ENCODE data around the gene LRRC4C. TPM values are rescaled to one million over a fixed set of nuclear protein-coding genes. Genes with fewer than 3 reads are reported as not detected.
"Not testable (repeated sequence)": the region's sequence is repeated elsewhere in the genome, so short reads cannot be mapped to it uniquely, and the experiment has no call there.

Gene LRRC4C
- total RNA-seq, 1 experiment from 2014 or later = not detected

DNA sequence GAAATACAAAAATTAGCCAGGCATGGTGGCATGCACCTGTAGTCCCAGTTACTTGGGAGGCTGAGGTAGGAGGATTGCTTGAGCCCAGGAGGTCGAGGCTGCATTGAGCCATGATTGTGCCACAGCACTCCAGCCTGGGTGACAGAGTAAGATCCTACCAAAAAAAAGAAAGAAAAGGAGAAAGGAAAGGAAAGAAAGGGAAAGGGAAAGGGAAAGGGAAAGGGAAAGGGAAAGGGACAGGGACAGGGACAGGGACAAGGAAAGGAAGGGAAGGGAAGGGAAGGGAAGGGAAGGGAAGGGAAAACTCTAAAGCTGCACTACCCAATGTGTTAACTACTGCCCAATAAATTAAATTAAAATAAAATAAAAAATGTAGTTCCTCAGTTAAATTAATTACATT is 601.7 kb downstream of the LRRC4C start:
- not testable (repeated sequence) for DNase-seq, H3K36me3 ChIP-seq, H3K27me3 ChIP-seq, H3K9me3 ChIP-seq, H3K4me3 ChIP-seq

GRCh38 chr11:40842750-40843339 is 616.6 kb downstream of the LRRC4C start:
- Histone ChIP-seq H3K9me3 (peaks cover 2% of the 10 kb centered on the region; the same call in 1 of the 2 replicates), H3K36me3 (no peaks in the 10 kb centered on the region), H3K27me3 (no peaks in the 10 kb centered on the region), H3K4me3 (no peak overlapping the region)
- no peak for DNase-seq

DNA sequence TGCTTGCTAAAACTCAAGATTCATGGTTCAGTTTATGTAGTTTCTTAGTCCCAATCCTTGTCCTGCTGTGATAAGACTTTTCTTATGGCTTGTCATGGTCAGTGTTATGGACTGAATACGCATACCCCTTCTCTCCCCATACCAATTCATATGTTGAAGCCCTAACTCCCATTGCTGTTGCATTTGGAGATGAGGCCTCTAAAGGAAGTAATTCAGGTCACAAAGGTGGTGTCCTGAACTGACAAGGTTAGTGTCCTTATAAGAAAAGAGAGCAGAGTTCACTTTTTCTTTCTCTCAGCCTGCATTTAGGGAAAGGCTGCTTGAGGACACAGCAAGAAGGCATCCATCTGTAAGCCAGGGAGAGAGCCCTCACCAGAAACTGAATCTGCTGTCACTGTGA is 618.2 kb downstream of the LRRC4C start:
- no peaks in the 10 kb centered on the region for H3K27me3 ChIP-seq
- H3K36me3 ChIP-seq = no peaks in the 10 kb centered on the region
- DNase-seq = no peak
- H3K4me3 ChIP-seq = no peak overlapping the region
- H3K9me3 ChIP-seq = peaks cover 2% of the 10 kb centered on the region; the same call in 1 of the 2 replicates

GRCh38 chr11:40838181-40838683 is 621.2 kb downstream of the LRRC4C start:
- H3K4me3 ChIP-seq = no peak overlapping the region
- no peaks in the 10 kb centered on the region for H3K36me3 ChIP-seq
- H3K27me3 ChIP-seq = no peaks in the 10 kb centered on the region
- peaks cover 2% of the 10 kb centered on the region; the same call in 1 of the 2 replicates for H3K9me3 ChIP-seq
- no peak for DNase-seq

DNA sequence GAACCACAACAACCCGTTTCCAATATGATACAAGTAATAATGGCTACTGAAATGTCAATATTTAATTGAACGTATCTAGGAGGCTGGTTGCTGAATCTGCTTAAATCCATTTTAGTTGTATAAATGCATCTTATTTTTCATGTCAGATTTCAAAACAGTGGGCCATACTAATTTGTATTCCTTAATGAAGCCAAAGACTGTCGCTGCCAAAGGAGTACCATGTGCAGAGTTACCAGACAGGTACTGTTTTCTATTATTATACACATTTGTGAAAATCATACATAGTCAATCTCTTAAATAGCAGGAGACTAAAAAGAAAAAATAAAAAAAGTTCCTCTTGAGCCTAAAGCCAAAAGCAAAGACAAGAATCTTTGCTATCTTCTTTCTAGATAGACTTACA is 632.3 kb downstream of the LRRC4C start:
- H3K36me3 ChIP-seq = no peaks in the 10 kb centered on the region
- H3K27me3 ChIP-seq = no peaks in the 10 kb centered on the region
- DNase-seq = no peak
- H3K9me3 ChIP-seq = 0 out of 2 replicates have a peak, but pooled peaks cover under 1% of the 10 kb centered on the region
- no peak overlapping the region for H3K4me3 ChIP-seq

GRCh38 chr11:40826601-40827000 is 632.9 kb downstream of the LRRC4C start:
- no peak overlapping the region for H3K4me3 ChIP-seq
- no peaks in the 10 kb centered on the region for H3K27me3 ChIP-seq
- no peak for DNase-seq
- no peaks in the 10 kb centered on the region for H3K9me3 ChIP-seq
- no peaks in the 10 kb centered on the region for H3K36me3 ChIP-seq

DNA sequence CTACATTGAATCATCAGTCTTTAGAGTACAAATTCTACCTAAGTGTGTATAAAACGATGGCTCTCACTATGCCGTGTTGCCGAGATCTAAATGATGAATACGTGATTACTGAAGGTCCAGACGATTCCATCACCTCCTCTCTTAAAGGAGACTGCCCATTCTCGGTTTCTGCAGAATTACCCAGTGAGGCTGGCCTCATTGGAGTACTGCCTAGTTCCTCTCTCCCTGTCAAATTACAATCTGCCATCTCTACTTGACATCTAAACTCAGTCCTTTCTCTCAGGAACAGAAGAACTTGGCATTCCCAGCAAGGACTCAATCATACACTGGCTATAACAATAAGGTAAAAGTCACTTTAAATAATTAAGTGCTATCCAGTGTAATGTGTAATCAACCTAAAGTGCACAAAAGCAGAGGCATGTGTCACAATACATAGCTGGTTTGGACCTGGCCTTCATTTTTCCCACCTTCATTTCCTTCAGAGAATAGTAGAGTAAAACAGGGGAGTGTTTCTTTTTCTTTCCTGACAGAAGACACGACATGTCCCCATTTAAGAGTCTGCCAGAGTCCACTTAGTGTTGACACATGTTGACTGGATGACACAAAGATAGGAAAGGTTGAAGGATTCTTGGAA is 634.1 kb downstream of the LRRC4C start:
- no peaks in the 10 kb centered on the region for H3K36me3 ChIP-seq
- no peak overlapping the region for H3K4me3 ChIP-seq
- DNase-seq = no peak
- no peaks in the 10 kb centered on the region for H3K27me3 ChIP-seq
- H3K9me3 ChIP-seq = no peaks in the 10 kb centered on the region

- Histone ChIP-seq H3K9me3 (no peaks in the 10 kb centered on the region), H3K4me3 (no peak overlapping the region), H3K36me3 (no peaks in the 10 kb centered on the region), H3K27me3 (no peaks in the 10 kb centered on the region)
- no peak for DNase-seq
Observed at GRCh38 chr11:40819230-40819629, 640.2 kb downstream of the LRRC4C start.

- Histone ChIP-seq H3K9me3 (no peaks in the 10 kb centered on the region), H3K4me3 (no peak overlapping the region), H3K36me3 (no peaks in the 10 kb centered on the region), H3K27me3 (no peaks in the 10 kb centered on the region)
- no peak for DNase-seq
Observed at GRCh38 chr11:40816976-40817375, 642.5 kb downstream of the LRRC4C start.

- Histone ChIP-seq H3K4me3 (no peak overlapping the region), H3K9me3 (no peaks in the 10 kb centered on the region)
- DNase-seq = peak; percentile 43
Observed at GRCh38 chr11:40797981-40798380, 661.5 kb downstream of the LRRC4C start.

DNA sequence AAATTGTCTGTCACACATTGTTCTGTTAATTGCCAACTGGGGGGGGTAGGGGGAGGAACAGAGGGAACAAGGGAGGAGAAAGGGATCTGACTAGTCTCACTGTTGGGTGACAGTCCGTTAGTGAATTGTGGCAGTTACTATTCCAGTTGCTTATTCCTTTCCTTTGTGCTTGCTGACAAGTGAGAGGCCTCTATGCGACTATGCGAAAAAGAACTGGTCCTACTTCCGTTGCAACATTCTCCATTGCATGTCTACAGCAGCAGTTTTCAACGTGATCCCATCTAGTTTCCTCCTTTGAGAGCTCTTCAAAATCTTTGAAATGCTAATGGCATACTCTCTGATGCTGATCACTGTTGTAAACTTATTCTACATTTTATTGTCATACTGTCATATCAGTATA is 672.2 kb downstream of the LRRC4C start:
- no peak for DNase-seq

More at GRCh38 chr11:40797981-40798380, 661.5 kb downstream of the LRRC4C start:
- Histone ChIP-seq H3K36me3 (no peaks in the 10 kb centered on the region), H3K27me3 (no peaks in the 10 kb centered on the region)

DNA sequence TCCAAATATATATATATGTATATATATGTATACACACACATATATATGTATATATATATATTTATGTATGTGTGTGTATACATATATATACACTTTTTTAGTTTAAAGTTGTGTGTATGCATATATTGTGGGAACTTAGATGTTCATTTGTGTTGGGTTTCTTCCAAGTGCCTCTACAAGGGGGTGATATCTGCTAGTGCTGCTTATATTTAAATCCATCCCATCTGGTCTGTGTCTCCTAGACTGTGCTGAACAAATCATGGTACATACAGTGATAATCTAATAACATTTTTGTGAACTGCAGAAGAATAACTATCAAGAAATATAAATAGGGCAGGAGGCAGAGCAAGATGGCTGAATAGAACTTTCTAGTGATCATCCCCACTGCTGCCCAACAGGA is 696.4 kb downstream of the LRRC4C start:
- Histone ChIP-seq H3K9me3 (peaks cover 2% of the 10 kb centered on the region; the same call in 1 of the 2 replicates), H3K36me3 (no peaks in the 10 kb centered on the region), H3K4me3 (no peak overlapping the region), H3K27me3 (no peaks in the 10 kb centered on the region)
- no peak for DNase-seq

More for the DNA sequence above, 672.2 kb downstream of the LRRC4C start:
- Histone ChIP-seq H3K27me3 (no peaks in the 10 kb centered on the region), H3K9me3 (no peaks in the 10 kb centered on the region; the same call in 1 of the 2 replicates), H3K4me3 (no peak overlapping the region), H3K36me3 (no peaks in the 10 kb centered on the region)

- Histone ChIP-seq H3K4me3 (no peak overlapping the region), H3K9me3 (no peaks in the 10 kb centered on the region), H3K36me3 (no peaks in the 10 kb centered on the region), H3K27me3 (no peaks in the 10 kb centered on the region)
- no peak for DNase-seq
Observed at GRCh38 chr11:40759341-40759740, 700.1 kb downstream of the LRRC4C start.

GRCh38 chr11:40754297-40754696 is 705.2 kb downstream of the LRRC4C start:
- 0 out of 2 replicates have a peak, but pooled peaks cover 1% of the 10 kb centered on the region for H3K9me3 ChIP-seq
- no peaks in the 10 kb centered on the region for H3K27me3 ChIP-seq
- H3K36me3 ChIP-seq = no peaks in the 10 kb centered on the region
- H3K4me3 ChIP-seq = no peak overlapping the region
- DNase-seq = no peak

GRCh38 chr11:40746282-40746681 is 713.2 kb downstream of the LRRC4C start:
- no peak for DNase-seq
- Histone ChIP-seq H3K9me3 (peaks cover 6% of the 10 kb centered on the region; the same call in 1 of the 2 replicates), H3K27me3 (no peaks in the 10 kb centered on the region), H3K36me3 (no peaks in the 10 kb centered on the region), H3K4me3 (no peak overlapping the region)

GRCh38 chr11:40732132-40732531 is 727.3 kb downstream of the LRRC4C start:
- DNase-seq = no peak
- no peak overlapping the region for H3K4me3 ChIP-seq
- H3K9me3 ChIP-seq = peaks cover 10% of the 10 kb centered on the region

DNA sequence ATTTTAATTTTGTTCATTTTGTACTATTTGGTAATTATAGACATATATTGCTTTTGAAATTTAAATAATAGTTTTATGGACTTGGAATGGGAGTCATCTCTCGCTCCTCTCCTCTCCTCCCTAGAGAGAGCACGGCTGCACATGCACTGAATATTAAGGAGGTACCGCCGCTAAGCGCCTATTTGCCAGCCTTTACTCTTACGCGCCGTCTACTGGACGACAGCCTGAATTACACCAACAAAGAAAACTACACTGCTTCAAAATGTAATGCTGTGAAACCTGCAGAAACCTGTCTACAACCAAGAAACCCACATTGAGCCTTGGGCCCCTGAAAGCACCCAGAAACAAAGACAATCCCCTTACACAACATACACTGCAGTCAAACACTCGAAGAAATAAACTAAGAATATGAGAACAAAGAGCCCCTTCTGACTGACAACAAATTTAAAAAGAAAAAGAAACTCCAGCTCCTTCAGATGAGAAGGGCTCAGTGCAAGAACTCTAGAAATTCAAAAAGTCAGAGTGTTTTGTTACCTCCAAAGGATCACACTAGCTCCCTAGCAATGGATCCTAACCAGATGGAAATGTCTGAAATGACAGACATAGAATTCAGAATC is 737.2 kb downstream of the LRRC4C start:
- H3K36me3 ChIP-seq = no peaks in the 10 kb centered on the region
- DNase-seq = peak; percentile 4
- H3K9me3 ChIP-seq = peaks cover 6% of the 10 kb centered on the region
- H3K27me3 ChIP-seq = no peaks in the 10 kb centered on the region
- no peak overlapping the region for H3K4me3 ChIP-seq

More at GRCh38 chr11:40732132-40732531, 727.3 kb downstream of the LRRC4C start:
- H3K36me3 ChIP-seq = no peaks in the 10 kb centered on the region
- H3K27me3 ChIP-seq = no peaks in the 10 kb centered on the region

Data from MG63 (cell line).